ENCODE results near the gene TMPRSS9.

TMPRSS9 gene

DNA sequence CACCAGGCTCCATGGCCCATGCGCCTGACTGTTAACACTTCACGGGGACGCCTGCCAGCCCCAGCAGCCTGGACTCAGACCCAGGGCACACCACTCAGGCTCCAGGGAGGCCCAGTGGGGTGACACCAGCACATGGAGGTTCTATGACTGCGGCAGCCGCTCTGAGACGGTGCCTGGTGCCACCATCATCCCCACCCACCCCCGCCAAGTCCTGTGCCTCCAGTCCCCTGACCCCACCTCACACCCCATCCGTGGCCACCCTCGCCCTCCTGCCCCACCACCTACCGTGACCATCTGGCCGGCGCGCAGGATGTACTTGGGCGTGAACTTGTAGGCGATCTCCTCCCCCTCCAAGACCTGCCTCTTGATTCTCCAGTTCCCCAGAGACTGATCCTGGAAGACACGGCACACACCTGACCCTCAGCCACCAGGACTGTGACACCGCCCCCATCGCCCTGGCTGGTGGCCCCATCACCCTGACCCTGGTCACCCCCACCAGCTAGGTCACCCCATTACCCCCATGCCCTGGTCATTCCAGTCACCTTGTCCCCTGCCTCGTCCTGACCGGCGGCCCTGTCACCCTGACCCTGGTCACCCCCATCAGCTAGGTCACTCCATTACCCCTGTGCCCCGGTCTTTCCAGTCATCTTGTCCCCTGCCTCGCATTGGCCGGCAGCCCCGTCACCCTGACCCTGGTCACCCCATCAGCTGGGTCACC lies 72.2 kb downstream of the TMPRSS9 start:
- TF ChIP-seq, protein P1, sequence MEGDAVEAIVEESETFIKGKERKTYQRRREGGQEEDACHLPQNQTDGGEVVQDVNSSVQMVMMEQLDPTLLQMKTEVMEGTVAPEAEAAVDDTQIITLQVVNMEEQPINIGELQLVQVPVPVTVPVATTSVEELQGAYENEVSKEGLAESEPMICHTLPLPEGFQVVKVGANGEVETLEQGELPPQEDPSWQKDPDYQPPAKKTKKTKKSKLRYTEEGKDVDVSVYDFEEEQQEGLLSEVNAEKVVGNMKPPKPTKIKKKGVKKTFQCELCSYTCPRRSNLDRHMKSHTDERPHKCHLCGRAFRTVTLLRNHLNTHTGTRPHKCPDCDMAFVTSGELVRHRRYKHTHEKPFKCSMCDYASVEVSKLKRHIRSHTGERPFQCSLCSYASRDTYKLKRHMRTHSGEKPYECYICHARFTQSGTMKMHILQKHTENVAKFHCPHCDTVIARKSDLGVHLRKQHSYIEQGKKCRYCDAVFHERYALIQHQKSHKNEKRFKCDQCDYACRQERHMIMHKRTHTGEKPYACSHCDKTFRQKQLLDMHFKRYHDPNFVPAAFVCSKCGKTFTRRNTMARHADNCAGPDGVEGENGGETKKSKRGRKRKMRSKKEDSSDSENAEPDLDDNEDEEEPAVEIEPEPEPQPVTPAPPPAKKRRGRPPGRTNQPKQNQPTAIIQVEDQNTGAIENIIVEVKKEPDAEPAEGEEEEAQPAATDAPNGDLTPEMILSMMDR (IDR thresholded peaks at IDR 0.05): no peak
- no peaks in the 10 kb centered on the region for H3K36me3 ChIP-seq (ENCODE audit: control insufficient read depth, insufficient read depth, low read length)

DNA sequence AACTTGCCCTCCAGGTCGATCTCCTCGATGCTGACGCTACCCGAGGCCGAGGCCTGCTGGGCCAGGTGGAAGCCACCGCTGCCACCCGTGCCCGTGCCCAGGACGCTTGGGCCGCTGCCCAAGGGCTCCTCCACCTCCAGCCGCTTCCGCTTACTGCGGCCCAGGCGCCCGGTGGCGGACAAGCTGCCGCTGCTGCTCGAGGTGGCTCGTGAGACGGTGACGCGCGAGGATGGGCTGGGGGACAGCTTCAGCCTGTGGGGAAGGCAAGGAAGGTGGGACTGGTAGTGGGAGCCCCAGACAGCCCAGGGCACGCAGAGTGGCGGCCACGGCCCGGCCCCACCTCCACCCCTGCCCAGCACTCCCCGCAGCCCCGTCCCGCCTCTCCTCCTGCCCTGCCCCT lies 73.8 kb downstream of the TMPRSS9 start:
- H3K4me1 ChIP-seq: no peaks in the 10 kb centered on the region
- H3K27me3 ChIP-seq (ENCODE audit: control insufficient read depth, insufficient read depth, low read length): no peaks in the 10 kb centered on the region
- H3K4me3 ChIP-seq (ENCODE audit: low read depth, low read length): no peak overlapping the region
- H2AFZ ChIP-seq: no peak overlapping the region
- no peaks in the 10 kb centered on the region for H3K36me3 ChIP-seq (ENCODE audit: control insufficient read depth, insufficient read depth, low read length)
- no peak overlapping the region for H3K4me2 ChIP-seq (ENCODE audit: low read length)
- H3K9me3 ChIP-seq (ENCODE audit: control insufficient read depth, low read length): no peaks in the 10 kb centered on the region
- no peak overlapping the region for H3K27ac ChIP-seq
- TF ChIP-seq, protein P1 (IDR thresholded peaks at IDR 0.05): no peak
- no peak overlapping the region for H3K9ac ChIP-seq
- no peaks in the 10 kb centered on the region for H3K79me2 ChIP-seq

More for the DNA sequence above, 72.2 kb downstream of the TMPRSS9 start:
- no peak overlapping the region for H3K27ac ChIP-seq
- H3K4me1 ChIP-seq: no peaks in the 10 kb centered on the region
- no peaks in the 10 kb centered on the region for H3K9me3 ChIP-seq (ENCODE audit: control insufficient read depth, low read length)
- H3K27me3 ChIP-seq (ENCODE audit: control insufficient read depth, insufficient read depth, low read length): no peaks in the 10 kb centered on the region
- no peak overlapping the region for H3K4me3 ChIP-seq (ENCODE audit: low read depth, low read length)
- H3K79me2 ChIP-seq: peaks cover under 1% of the 10 kb centered on the region
- H2AFZ ChIP-seq: no peak overlapping the region
- H3K4me2 ChIP-seq (ENCODE audit: low read length): no peak overlapping the region
- no peak overlapping the region for H3K9ac ChIP-seq

DNA sequence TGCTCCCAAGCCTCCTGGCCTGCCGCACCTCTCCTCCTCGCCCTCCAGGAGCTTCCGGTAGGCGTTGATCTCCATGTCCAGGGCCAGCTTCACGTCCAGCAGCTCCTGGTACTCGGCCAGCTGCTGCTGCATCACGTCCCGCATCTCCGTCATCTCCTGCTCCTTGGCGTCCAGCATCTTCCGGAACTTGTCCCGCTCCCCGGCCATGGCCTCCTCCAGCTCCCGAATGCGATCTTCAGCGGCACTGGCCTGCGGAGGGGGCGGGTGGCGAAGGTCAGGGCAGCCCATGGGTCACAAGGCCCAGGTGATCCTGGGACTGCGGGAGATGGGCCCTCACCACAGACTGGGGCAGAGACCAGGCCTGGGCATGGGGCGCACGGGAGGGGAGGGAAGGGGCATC lies 74.2 kb downstream of the TMPRSS9 start:
- H2AFZ ChIP-seq: no peak overlapping the region
- TF ChIP-seq, protein P1 (IDR thresholded peaks at IDR 0.05): no peak
- no peak overlapping the region for H3K9ac ChIP-seq
- H3K4me3 ChIP-seq (ENCODE audit: low read depth, low read length): no peak overlapping the region
- no peaks in the 10 kb centered on the region for H3K36me3 ChIP-seq (ENCODE audit: control insufficient read depth, insufficient read depth, low read length)
- H3K9me3 ChIP-seq (ENCODE audit: control insufficient read depth, low read length): no peaks in the 10 kb centered on the region
- H3K27ac ChIP-seq: no peak overlapping the region
- no peak overlapping the region for H3K4me2 ChIP-seq (ENCODE audit: low read length)
- H3K27me3 ChIP-seq (ENCODE audit: control insufficient read depth, insufficient read depth, low read length): no peaks in the 10 kb centered on the region
- H3K4me1 ChIP-seq: no peaks in the 10 kb centered on the region
- no peaks in the 10 kb centered on the region for H3K79me2 ChIP-seq

DNA sequence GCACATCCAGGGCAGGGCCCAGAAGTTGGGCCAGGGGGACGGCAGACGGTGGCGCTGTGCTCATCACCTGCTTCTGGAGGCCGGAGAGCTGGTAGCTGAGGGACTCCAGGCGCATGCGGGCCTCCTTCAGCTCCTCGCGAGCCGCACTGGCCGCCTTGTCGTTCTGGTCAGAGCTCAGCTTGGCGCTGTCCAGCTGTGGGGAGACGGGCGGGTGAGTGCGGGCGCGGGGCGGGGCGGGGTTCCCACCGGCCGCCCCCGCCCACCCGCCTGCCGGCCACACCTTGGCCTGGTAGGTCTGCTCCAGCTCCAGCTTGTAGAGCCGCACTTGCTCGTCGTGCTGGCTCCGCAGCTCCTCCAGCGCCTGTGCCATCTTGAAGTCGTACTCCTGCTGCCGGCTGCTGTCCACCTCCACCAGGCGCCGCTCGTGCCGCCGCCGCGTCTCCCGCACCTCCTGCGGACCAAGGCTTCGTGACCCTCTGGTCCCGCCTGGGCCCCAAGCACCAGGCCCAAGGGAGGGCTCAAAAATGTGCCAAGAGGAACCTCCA lies 74.7 kb downstream of the TMPRSS9 start:
- TF ChIP-seq, protein P1 (IDR thresholded peaks at IDR 0.05): no peak
- no peaks in the 10 kb centered on the region for H3K79me2 ChIP-seq
- no peak overlapping the region for H3K4me2 ChIP-seq (ENCODE audit: low read length)
- H2AFZ ChIP-seq: no peak overlapping the region
- no peak overlapping the region for H3K9ac ChIP-seq
- H3K4me3 ChIP-seq (ENCODE audit: low read depth, low read length): no peak overlapping the region
- H3K27me3 ChIP-seq (ENCODE audit: control insufficient read depth, insufficient read depth, low read length): no peaks in the 10 kb centered on the region
- no peaks in the 10 kb centered on the region for H3K4me1 ChIP-seq
- no peak overlapping the region for H3K27ac ChIP-seq
- no peaks in the 10 kb centered on the region for H3K9me3 ChIP-seq (ENCODE audit: control insufficient read depth, low read length)
- no peaks in the 10 kb centered on the region for H3K36me3 ChIP-seq (ENCODE audit: control insufficient read depth, insufficient read depth, low read length)

DNA sequence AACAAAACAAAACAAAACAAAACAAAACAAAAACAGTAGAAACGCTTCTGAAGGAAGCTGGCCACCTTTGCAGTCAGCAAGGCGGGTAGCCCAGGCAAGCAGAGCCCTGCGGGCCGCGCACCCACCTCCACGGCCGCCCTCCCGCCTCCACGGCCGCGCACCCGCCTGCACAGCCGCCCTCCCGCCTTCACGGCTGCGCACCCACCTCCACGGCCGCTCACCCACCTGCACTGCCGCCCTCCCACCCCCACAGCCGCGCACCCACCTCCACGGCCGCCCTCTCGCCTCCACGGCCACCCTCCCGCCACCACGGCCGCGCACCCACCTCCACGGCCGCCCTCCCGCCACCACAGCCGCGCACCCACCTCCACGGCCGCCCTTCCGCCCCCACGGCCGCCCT lies 76.3 kb downstream of the TMPRSS9 start:
- TF ChIP-seq, protein P1 (IDR thresholded peaks at IDR 0.05): no peak
- peaks cover 3% of the 10 kb centered on the region for H3K79me2 ChIP-seq
- H3K36me3 ChIP-seq (ENCODE audit: control insufficient read depth, insufficient read depth, low read length): no peaks in the 10 kb centered on the region
- H3K4me2 ChIP-seq (ENCODE audit: low read length): no peak overlapping the region
- no peaks in the 10 kb centered on the region for H3K4me1 ChIP-seq
- no peak overlapping the region for H3K9ac ChIP-seq
- H3K27ac ChIP-seq: no peak overlapping the region
- H3K27me3 ChIP-seq (ENCODE audit: control insufficient read depth, insufficient read depth, low read length): no peaks in the 10 kb centered on the region
- no peak overlapping the region for H3K4me3 ChIP-seq (ENCODE audit: low read depth, low read length)
- no peaks in the 10 kb centered on the region for H3K9me3 ChIP-seq (ENCODE audit: control insufficient read depth, low read length)
- no peak overlapping the region for H2AFZ ChIP-seq
